GM19328 (cell line): Measurements from ENCODE around the gene STIMATE.

Experiments
- ATAC-seq: cut with Tn5 transposase; IDR thresholded peaks from one replicate; pipeline ENCODE4 v1.9.1; 2021; ENCODE audit warnings: mild to moderate bottlenecking, moderate library complexity; ENCODE audit not compliant: unreplicated experiment

The STIMATE gene

DNA sequence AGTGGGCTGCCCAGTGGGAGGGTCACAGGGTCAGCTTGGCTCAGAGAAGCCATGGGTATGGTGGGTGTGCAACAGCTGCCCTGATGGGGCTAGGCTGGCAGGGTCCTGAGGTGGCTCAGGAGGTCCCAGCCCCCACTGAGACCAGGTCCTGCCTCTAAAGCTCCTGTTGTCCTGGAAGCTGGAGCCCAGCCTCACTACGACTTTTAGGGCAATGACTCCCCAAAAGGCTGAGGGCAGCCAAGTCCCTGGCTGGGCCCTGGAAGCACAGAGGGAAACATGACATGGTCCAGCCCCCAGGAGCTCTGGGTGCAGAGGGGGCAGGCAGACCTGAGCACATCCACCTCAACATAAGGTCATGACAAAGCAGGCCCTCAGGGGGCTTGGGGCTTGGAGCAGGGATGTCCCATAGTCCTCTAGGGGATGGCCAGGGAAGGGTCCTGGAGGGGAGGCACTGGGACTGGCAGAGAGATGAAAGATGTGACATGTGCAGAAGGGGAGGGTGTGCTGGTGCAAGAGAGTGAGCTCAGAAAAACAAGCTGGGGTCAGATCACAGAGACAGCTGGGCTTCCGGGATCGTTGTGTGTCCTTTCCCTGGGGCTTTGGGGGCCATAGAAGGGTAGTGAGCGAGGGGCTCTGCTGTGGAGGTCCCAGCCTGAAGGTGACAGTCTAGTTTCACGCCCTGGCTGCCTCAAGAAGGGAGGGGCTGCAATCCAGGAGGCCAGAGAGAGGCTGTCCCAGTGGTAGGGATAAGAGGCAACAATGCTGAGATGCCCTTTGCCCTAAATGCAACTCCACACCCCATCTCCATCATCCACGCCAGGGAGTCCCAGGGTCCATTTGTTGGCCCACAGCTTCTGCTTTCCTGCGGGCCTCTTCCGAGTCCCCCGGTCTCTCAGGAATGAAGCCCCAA lies 103.4 kb downstream of the STIMATE start:
- ATAC-seq, result no peak

DNA sequence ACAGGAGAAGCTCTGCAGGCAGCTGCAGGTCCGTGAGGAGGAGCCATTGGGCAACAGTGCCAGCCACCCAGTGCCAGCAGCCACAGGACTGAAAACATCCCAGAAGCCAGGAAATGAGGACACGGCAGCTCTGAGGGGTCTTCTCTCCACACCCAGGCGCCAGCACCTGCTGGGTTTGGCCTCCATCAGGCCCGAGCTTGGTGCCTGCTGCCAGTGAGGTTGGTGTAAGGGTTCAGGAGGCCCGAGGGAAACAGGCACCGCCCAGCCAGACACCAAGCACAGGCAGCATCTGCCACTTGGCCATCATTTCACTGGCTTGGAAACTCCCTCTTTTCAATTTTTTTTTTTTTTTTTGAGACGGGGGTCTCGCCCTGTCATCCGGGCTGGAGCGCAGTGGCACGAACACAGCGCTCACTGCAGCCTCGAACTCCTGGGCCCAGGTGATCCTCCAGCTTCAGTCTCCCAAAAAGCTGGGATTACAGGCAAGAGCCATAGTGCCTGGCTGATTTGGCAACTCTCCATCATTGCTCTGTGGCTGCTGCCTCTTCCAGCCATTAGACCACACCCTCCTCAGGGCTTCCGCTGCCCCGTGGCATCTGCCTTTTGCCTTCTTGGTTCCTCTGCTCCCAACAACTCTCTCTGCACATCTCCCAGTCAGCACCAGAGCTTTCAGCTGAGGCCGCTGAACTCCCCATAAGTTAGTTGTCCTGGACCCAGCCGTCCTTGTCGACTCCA lies 104.2 kb downstream of the STIMATE start:
- no peak for ATAC-seq

DNA sequence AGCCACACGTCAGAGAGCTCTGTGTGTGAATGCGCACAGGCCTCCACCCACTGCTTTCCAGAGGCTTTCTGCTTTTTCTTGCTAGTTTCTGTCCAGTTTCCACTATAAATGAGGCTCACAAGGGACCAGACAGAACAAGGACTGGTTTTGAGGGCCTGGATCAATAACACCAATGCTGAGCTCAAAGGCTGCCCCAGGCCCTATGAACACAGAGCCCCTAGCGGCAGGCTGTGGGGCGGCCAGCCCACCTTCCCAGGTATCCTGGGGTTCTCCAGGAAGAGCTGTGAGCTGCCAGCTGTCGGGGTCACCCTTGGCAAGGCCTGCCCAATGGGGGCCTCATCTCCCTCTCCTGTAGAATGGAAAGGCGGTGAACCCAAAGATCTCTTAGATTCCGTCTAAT lies 104.9 kb downstream of the STIMATE start:
- no peak for ATAC-seq

DNA sequence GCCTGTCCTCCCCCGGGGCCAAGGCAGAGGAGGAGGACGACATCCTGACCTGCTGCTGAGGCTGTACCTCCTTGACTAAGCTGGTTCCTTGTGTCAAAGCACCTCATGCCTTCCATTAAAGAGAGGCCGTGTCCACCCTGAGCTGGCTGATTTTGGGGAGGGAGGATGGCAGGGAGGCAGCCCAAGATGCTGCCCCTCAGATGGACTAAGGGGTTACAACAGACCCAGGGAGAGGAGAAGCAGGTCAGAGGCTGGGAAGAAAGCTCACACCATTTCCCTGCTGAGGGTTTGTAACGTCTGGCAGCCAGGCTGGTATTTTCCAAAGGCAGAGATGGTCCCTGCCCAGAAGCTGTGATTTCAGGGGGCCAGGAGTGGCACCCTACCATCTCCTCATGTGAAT lies 105.4 kb downstream of the STIMATE start:
- no peak for ATAC-seq

DNA sequence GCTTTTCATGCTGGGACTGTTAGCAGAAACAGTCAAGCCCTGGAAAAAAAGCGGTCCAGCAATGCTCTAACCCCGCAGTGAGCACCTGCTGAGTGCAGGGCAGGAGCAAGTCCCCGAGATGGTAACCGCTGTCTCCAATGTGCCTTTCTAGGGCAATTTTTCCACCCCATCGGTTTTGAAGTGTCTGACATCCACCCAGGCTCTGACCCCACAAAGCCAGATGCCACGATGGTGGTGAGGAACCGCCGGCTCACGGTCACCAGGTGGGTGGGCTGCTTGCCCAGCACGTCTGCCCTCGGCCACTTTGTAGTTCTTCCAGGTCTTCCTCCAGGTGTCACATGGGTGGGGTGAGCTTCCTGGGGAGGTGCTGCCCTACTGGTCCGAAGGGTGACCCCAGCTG lies 106.0 kb downstream of the STIMATE start:
- ATAC-seq, result no peak

DNA sequence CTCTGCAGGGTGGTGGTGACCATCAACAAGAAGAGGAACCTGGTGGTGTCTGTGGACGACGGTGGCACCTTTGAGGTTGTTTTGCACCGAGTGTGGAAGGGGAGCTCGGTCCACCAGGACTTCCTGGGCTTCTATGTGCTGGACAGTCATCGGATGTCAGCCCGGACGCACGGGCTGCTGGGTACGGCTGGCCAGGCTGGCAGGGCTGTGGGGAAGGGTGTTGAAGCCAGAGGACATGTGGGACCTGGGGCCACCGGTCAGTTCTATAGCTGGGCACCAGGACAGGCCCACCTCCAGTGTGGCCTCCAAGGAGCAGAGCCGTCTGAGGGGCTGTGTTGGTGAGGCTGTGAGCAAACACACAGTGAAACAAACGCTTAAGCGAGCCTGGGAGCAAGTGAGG lies 106.6 kb downstream of the STIMATE start:
- no peak for ATAC-seq

DNA sequence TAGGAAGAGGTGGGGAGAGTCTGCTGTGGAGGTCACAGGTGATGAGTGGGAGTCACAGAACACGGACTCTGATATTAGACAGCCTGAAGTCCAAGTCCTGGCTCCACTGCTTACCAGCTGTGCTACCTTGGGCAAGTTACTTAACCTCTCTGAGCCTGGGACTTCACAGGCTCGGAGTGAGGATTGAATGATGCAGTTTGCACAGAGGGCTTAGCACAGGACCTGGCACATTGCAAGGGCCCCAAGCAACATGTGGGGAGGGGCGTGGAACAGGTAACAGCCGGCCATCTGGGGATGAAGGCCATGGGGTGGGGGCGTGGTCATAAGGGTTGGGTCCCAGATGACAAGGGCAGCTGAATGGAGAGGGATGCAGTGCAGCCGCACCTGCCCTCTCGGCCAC lies 107.0 kb downstream of the STIMATE start:
- ATAC-seq, result no peak

DNA sequence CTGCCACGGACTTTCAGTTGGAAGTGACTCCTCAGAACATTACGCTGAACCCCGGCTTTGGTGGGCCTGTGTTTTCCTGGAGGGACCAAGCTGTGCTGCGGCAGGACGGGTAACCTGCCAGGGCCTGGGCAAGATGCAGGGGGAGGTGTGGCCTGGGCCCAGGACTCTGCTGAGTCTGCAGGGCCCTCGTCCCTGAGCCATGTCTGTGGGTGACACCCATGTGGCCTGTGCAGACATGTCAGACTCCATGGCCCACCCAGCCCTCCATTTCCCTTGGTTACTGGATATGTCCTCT lies 107.7 kb downstream of the STIMATE start:
- no peak for ATAC-seq

DNA sequence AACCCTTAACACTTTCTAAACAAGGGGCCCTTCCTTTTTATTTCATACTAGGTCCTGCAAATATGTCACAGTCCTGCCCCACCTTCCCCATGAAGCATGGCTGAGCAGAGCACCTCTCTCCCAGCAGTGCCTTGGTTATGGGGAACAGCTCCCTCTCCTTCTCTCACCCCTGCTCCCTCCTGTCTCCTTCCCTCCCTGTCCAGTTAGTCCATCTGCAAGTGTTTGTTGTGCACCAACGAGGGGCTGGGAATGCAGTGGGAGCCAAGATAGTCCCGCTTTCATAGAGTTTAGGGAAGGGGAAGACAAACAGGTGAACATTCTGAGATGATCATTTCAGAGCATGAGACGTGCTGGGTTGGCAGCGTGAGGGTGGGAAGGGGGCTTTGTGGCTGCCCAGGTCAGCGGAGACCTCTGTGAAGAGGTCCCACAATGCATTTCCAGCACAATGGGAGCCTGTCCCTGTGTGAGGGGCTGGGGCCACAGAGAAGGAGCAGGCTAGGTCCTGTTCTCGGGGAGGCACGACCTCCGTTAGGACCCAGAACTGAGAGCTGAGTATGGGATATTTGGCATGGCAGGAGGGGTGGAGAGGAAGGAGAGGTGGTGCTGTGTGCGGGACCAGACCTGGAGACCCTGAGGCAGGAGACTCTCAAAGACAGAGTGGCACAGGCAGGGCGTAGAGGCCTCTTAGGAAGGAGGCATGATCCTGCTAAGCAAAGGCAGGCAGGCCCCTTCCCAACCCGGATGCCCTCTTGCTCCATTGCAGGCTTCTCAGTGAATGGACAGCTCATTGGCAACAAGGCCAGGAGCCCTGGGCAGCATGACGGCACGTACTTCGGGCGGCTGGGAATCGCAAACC lies 108.2 kb downstream of the STIMATE start:
- no peak for ATAC-seq

DNA sequence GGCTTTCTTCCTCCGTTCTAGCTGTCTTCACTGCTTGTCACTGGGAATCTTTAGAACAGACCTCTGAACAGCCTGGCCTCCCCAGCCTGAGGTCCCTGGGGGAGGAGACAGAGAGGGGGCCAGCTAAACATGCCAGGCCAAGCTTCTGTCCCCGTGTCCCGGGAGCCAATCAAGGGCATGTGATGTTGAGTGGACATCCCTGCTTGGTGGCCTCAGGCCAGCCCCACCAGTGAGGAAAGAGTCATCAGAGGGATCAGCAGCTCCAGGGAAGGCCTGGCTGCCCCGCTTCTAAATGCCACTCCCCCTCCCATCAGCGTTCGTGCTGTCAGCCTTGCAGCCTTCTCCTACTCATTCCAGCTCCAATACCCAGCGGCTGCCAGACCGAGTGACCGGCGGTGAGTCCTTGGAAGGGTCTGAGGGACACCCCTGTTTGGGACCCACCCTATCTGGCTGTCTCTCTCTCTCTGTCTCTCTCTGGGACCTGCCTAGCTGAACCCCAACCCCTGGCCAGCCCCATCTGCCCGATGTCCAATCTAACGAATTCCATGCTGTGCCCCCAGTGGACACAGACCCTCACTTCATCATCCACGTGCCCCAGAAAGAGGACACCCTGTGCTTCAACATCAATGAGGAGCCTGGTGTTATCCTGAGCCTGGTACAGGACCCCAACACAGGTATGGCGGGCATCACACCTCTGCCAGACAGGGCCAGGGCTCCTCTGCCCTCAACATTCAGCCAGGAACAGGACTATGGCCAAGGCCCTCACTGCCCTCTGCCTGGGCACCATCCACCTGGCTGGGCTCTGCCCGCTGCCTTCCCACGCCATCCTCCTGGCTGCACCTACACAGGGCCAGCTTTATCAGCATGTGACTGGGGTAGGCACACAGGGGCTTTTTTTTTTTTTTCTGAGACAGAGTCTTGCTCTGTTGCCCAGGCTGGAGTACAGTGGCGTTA lies 109.4 kb downstream of the STIMATE start:
- no peak for ATAC-seq

DNA sequence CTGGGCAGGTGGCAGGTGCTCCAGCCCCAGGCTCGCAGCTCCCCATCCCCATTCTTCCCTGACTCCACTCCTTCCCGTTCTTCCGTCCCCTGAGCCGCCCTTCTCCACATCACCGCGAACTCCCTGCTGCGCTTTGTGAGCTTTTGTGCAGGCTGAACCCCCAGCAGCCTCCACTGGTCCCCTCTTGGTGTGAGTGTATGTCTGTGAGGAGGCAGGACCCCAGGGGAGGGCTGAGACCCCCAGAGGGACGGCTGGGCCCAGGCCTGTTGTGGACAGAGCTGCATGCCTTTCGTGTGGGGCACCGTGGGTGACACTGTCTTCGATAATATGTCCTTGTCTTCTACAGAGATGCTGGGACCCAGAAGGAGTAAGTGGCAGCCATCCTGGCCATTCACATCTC lies 110.1 kb downstream of the STIMATE start:
- ATAC-seq, result no peak
